ENCODE measurements around the gene HEATR5A. TPM values are rescaled to one million over a fixed set of nuclear protein-coding genes. Genes with fewer than 3 reads are reported as not detected.
A peak's percentile ranks its signal among the peaks of the same experiment; 100 is the strongest.

The HEATR5A gene
- total and polyA plus RNA-seq, 2 of the 13 experiments (the other 11 are each of a cell fraction or from before 2014, with no cell fraction given), result 36.4 to 105 TPM

DNA sequence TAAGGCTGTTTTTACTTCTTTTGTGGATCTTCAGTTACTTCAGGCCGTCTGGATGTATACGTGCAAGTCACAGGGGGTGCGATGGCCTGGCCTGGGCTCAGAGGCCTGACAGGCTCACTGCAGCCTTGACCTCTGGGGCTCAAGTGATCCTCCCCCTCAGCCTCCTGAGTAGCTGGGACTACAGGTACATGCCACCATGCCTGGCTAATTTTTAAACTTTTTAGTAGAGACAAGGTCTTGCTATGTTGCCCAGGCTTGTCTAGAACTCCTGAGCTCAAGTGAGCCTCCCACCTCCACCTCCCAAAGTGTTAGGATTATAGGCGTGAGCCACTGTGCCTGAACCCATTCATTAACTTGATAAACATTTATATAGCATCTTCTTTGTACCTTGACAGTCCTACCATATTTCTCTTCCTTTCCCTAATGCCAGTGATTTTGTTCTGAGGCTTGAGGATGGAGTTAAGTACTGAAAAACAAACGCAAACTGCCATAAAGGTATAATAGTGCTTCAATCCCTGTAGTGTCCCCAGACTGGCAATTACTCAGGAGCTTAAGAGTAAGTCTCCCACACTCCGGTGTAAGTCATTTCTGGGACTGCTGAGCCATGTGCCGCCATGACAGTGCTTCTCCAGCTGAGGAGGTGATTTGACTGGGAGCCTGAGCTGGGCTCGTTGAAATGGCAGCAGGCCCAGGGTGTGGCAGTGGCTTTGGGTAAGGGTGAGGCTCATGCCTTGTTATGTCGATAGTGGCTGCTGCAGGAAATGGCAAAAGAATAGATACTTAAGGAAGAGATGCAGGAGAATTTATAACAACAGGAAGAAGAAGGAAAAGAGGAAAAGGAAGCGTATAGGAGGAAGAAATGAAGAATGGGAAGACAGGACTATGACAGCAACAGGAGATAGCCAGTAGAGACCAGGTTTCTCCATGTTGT lies 169.1 kb downstream of the HEATR5A start (continued):
- TF ChIP-seq, protein P1, sequence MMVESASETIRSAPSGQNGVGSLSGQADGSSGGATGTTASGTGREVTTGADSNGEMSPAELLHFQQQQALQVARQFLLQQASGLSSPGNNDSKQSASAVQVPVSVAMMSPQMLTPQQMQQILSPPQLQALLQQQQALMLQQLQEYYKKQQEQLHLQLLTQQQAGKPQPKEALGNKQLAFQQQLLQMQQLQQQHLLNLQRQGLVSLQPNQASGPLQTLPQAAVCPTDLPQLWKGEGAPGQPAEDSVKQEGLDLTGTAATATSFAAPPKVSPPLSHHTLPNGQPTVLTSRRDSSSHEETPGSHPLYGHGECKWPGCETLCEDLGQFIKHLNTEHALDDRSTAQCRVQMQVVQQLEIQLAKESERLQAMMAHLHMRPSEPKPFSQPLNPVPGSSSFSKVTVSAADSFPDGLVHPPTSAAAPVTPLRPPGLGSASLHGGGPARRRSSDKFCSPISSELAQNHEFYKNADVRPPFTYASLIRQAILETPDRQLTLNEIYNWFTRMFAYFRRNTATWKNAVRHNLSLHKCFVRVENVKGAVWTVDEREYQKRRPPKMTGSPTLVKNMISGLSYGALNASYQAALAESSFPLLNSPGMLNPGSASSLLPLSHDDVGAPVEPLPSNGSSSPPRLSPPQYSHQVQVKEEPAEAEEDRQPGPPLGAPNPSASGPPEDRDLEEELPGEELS (CRISPR knock-in tag; IDR thresholded peaks at IDR 0.05), result peak; percentile 32; the same call in 1 of the 2 replicates
- no peak for TF ChIP-seq ERF (CRISPR knock-in tag; IDR thresholded peaks at IDR 0.05)
- peak; percentile 84 for TF ChIP-seq POGZ (CRISPR knock-in tag; IDR thresholded peaks at IDR 0.05)
- TF ChIP-seq THAP11 (CRISPR knock-in tag; IDR thresholded peaks at IDR 0.05), result peak; percentile 45; the same call in 1 of the 2 replicates
- no peak for TF ChIP-seq SKI (IDR thresholded peaks at IDR 0.05; ENCODE audit: partially characterized antibody)
- TF ChIP-seq, protein P2, sequence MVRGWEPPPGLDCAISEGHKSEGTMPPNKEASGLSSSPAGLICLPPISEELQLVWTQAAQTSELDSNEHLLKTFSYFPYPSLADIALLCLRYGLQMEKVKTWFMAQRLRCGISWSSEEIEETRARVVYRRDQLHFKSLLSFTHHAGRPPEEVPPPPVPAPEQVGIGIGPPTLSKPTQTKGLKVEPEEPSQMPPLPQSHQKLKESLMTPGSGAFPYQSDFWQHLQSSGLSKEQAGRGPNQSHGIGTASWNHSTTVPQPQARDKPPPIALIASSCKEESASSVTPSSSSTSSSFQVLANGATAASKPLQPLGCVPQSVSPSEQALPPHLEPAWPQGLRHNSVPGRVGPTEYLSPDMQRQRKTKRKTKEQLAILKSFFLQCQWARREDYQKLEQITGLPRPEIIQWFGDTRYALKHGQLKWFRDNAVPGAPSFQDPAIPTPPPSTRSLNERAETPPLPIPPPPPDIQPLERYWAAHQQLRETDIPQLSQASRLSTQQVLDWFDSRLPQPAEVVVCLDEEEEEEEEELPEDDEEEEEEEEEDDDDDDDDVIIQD (CRISPR knock-in tag; IDR thresholded peaks at IDR 0.05; ENCODE audit: low read depth), result peak; percentile 61; the same call in 1 of the 2 replicates
- TF ChIP-seq MED1 (CRISPR knock-in tag; IDR thresholded peaks at IDR 0.05), result peak; percentile 73
- peak; percentile 36; the same call in 1 of the 2 replicates for TF ChIP-seq ZNF143 (CRISPR knock-in tag; IDR thresholded peaks at IDR 0.05)
- TF ChIP-seq, protein P3, sequence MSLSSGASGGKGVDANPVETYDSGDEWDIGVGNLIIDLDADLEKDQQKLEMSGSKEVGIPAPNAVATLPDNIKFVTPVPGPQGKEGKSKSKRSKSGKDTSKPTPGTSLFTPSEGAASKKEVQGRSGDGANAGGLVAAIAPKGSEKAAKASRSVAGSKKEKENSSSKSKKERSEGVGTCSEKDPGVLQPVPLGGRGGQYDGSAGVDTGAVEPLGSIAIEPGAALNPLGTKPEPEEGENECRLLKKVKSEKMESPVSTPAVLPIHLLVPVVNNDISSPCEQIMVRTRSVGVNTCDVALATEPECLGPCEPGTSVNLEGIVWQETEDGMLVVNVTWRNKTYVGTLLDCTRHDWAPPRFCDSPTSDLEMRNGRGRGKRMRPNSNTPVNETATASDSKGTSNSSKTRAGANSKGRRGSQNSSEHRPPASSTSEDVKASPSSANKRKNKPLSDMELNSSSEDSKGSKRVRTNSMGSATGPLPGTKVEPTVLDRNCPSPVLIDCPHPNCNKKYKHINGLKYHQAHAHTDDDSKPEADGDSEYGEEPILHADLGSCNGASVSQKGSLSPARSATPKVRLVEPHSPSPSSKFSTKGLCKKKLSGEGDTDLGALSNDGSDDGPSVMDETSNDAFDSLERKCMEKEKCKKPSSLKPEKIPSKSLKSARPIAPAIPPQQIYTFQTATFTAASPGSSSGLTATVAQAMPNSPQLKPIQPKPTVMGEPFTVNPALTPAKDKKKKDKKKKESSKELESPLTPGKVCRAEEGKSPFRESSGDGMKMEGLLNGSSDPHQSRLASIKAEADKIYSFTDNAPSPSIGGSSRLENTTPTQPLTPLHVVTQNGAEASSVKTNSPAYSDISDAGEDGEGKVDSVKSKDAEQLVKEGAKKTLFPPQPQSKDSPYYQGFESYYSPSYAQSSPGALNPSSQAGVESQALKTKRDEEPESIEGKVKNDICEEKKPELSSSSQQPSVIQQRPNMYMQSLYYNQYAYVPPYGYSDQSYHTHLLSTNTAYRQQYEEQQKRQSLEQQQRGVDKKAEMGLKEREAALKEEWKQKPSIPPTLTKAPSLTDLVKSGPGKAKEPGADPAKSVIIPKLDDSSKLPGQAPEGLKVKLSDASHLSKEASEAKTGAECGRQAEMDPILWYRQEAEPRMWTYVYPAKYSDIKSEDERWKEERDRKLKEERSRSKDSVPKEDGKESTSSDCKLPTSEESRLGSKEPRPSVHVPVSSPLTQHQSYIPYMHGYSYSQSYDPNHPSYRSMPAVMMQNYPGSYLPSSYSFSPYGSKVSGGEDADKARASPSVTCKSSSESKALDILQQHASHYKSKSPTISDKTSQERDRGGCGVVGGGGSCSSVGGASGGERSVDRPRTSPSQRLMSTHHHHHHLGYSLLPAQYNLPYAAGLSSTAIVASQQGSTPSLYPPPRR (CRISPR knock-in tag; IDR thresholded peaks at IDR 0.05; ENCODE audit: borderline replicate concordance), result peak; percentile 45; the same call in 1 of the 2 replicates
- no peak for TF ChIP-seq SMAD1 (CRISPR knock-in tag; IDR thresholded peaks at IDR 0.05; ENCODE audit: borderline replicate concordance, low read depth)
- TF ChIP-seq, protein P4, sequence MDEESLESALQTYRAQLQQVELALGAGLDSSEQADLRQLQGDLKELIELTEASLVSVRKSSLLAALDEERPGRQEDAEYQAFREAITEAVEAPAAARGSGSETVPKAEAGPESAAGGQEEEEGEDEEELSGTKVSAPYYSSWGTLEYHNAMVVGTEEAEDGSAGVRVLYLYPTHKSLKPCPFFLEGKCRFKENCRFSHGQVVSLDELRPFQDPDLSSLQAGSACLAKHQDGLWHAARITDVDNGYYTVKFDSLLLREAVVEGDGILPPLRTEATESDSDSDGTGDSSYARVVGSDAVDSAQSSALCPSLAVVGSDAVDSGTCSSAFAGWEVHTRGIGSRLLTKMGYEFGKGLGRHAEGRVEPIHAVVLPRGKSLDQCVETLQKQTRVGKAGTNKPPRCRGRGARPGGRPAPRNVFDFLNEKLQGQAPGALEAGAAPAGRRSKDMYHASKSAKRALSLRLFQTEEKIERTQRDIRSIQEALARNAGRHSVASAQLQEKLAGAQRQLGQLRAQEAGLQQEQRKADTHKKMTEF (CRISPR knock-in tag; IDR thresholded peaks at IDR 0.05), result peak; percentile 76; the same call in 1 of the 2 replicates
- no peak for TF ChIP-seq ZNF605 (CRISPR knock-in tag; IDR thresholded peaks at IDR 0.05)
- 0 out of 2 replicates have a peak, but pooled peaks have one; percentile 46 for TF ChIP-seq ZNF264 (CRISPR knock-in tag; IDR thresholded peaks at IDR 0.05)
